A549 (cell line): ENCODE results near the gene CDC42SE1.

ENCODE experiments used
- BCL3 ChIP-seq: fragments of >200 bp; sonication (Bioruptor Twin); formaldehyde crosslinking; IDR thresholded peaks from 3 replicates; pipeline ENCODE4 v1.6.1; 2016
- CHD2 ChIP-seq: fragments of 150-350 bp; IDR thresholded peaks from 2 replicates; pipeline ENCODE4 v1.6.1; 2014; ENCODE audit warnings: low read length; ENCODE audit not compliant: partially characterized antibody
- EHMT2 ChIP-seq: fragments of 200-600 bp; sonication (generic); IDR thresholded peaks from 2 replicates; pipeline ENCODE4 v1.6.1; 2016; ENCODE audit warnings: antibody characterized with exemption, low read depth, mild to moderate bottlenecking, moderate library complexity
- JUN ChIP-seq, 2 experiments: fragments of >200 bp; sonication (Bioruptor Twin); formaldehyde crosslinking; IDR thresholded peaks; 2 replicates in 1 of 2; 3 replicates in 1 of 2; pipeline ENCODE4 v1.6.1; 2016 to 2017
- MAZ ChIP-seq: fragments of 150-350 bp; IDR thresholded peaks from 2 replicates; pipeline ENCODE4 v1.6.1; 2014; ENCODE audit warnings: antibody characterized with exemption, low read depth, low read length, borderline replicate concordance
- POLR2A ChIP-seq: IDR thresholded peaks from 2 replicates; pipeline ENCODE4 v1.6.1; 2012; ENCODE audit warnings: mild to moderate bottlenecking, low read length
- RCOR1 ChIP-seq: fragments of 150-350 bp; IDR thresholded peaks from 2 replicates; pipeline ENCODE4 v1.6.1; 2014; ENCODE audit warnings: antibody characterized with exemption, low read length, low read depth
- ZFP36 ChIP-seq: fragments of 450-650 bp; IDR thresholded peaks from 2 replicates; pipeline ENCODE4 v1.6.1; 2014; ENCODE audit warnings: borderline replicate concordance; ENCODE audit not compliant: partially characterized antibody
- ZSCAN20 ChIP-seq: fragments of 250-450 bp; sonication (Bioruptor Pico); IDR thresholded peaks from 2 replicates; pipeline ENCODE4 v1.8.0; 2022; ENCODE audit warnings: mild to moderate bottlenecking, moderate library complexity
- TF ChIP-seq, protein P1 (sequence below): fragments of >200 bp; sonication (Bioruptor Twin); formaldehyde crosslinking; IDR thresholded peaks from 3 replicates; pipeline ENCODE4 v1.5.1; 2016
- TF ChIP-seq, protein P2 (sequence below): IDR thresholded peaks from 2 replicates; pipeline ENCODE4 v1.6.1; 2012

- TF ChIP-seq, protein P1, sequence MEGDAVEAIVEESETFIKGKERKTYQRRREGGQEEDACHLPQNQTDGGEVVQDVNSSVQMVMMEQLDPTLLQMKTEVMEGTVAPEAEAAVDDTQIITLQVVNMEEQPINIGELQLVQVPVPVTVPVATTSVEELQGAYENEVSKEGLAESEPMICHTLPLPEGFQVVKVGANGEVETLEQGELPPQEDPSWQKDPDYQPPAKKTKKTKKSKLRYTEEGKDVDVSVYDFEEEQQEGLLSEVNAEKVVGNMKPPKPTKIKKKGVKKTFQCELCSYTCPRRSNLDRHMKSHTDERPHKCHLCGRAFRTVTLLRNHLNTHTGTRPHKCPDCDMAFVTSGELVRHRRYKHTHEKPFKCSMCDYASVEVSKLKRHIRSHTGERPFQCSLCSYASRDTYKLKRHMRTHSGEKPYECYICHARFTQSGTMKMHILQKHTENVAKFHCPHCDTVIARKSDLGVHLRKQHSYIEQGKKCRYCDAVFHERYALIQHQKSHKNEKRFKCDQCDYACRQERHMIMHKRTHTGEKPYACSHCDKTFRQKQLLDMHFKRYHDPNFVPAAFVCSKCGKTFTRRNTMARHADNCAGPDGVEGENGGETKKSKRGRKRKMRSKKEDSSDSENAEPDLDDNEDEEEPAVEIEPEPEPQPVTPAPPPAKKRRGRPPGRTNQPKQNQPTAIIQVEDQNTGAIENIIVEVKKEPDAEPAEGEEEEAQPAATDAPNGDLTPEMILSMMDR: no peak
- TF ChIP-seq POLR2A (no peak), RCOR1 (no peak), JUN (IDR thresholded peaks at IDR 0.05) (no peak), CHD2 (no peak), BCL3 (no peak), MAZ (no peak), ZFP36 (no peak), EHMT2 (no peak), ZSCAN20 (CRISPR knock-in tag) (no peak)
- TF ChIP-seq, protein P2, sequence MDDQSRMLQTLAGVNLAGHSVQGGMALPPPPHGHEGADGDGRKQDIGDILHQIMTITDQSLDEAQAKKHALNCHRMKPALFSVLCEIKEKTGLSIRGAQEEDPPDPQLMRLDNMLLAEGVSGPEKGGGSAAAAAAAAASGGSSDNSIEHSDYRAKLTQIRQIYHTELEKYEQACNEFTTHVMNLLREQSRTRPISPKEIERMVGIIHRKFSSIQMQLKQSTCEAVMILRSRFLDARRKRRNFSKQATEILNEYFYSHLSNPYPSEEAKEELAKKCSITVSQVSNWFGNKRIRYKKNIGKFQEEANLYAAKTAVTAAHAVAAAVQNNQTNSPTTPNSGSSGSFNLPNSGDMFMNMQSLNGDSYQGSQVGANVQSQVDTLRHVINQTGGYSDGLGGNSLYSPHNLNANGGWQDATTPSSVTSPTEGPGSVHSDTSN: no peak
Observed at GRCh38 chr1:151032164-151032563, 27.3 kb downstream of the CDC42SE1 start.
